Loucy (cell line): ENCODE data around the gene TAX1BP1.

ENCODE experiments used
- H2AFZ ChIP-seq: fragments of 200-600 bp; sonication (generic); 2 replicates; pipeline ENCODE4 v1.6.0; 2016; ENCODE audit warnings: antibody characterized with exemption, mild to moderate bottlenecking, low read length, moderate library complexity
- H3F3A ChIP-seq: fragments of 200-600 bp; 2 replicates; pipeline ENCODE4 v1.6.0; 2016; ENCODE audit warnings: antibody characterized with exemption, low read depth, mild to moderate bottlenecking
- H3K27me3 ChIP-seq: fragments of 200-600 bp; sonication (generic); 2 replicates; pipeline ENCODE4 v1.6.1; 2014; ENCODE audit warnings: low read length, mild to moderate bottlenecking; ENCODE audit not compliant: insufficient read depth, poor library complexity, severe bottlenecking
- H3K36me3 ChIP-seq: fragments of 200-600 bp; sonication (generic); 2 replicates; pipeline ENCODE4 v1.6.1; 2016; ENCODE audit warnings: low read length; ENCODE audit not compliant: insufficient read depth
- H3K4me1 ChIP-seq: fragments of 200-600 bp; sonication (generic); 2 replicates; pipeline ENCODE4 v1.5.1; 2014; ENCODE audit warnings: low read length, mild to moderate bottlenecking; ENCODE audit not compliant: insufficient read depth, poor library complexity, severe bottlenecking
- H3K4me2 ChIP-seq: fragments of 200-600 bp; sonication (generic); 2 replicates; pipeline ENCODE4 v1.6.0; 2014; ENCODE audit warnings: antibody characterized with exemption, low read length, low read depth, mild to moderate bottlenecking; ENCODE audit not compliant: poor library complexity, severe bottlenecking
- H3K4me3 ChIP-seq: fragments of 200-600 bp; sonication (generic); 2 replicates; pipeline ENCODE4 v1.5.1; 2014; ENCODE audit warnings: low read length, mild to moderate bottlenecking, mixed read lengths; ENCODE audit not compliant: poor library complexity, severe bottlenecking
- H3K79me2 ChIP-seq: fragments of 200-600 bp; sonication (generic); 2 replicates; pipeline ENCODE4 v1.6.1; 2014; ENCODE audit warnings: low read length; ENCODE audit not compliant: insufficient read depth
- H3K9ac ChIP-seq: fragments of 200-600 bp; sonication (generic); 2 replicates; pipeline ENCODE4 v1.6.0; 2014; ENCODE audit warnings: mild to moderate bottlenecking, low read depth, low read length, moderate library complexity; ENCODE audit not compliant: poor library complexity, severe bottlenecking
- H3K9me2 ChIP-seq: fragments of 200-600 bp; sonication (generic); replicated peaks from 2 replicates; pipeline ENCODE4 v1.6.1; 2016; ENCODE audit warnings: low read depth, low read length, mixed read lengths
- H3K9me3 ChIP-seq: fragments of 200-600 bp; sonication (generic); 2 replicates; pipeline ENCODE4 v1.6.1; 2014; ENCODE audit warnings: mild to moderate bottlenecking, antibody characterized with exemption, low read length, low read depth; ENCODE audit not compliant: insufficient read depth
- H4K20me1 ChIP-seq: fragments of 200-600 bp; sonication (generic); 2 replicates; pipeline ENCODE4 v1.6.0; 2014; ENCODE audit warnings: antibody characterized with exemption, low read length, mild to moderate bottlenecking; ENCODE audit not compliant: insufficient read depth, poor library complexity, severe bottlenecking
- CTCF ChIP-seq: fragments of 200-600 bp; sonication (generic); conservative IDR thresholded peaks from 2 replicates; pipeline ENCODE4 v1.5.1; 2014; ENCODE audit warnings: mild to moderate bottlenecking, antibody characterized with exemption, low read length
- EZH2phosphoT487 ChIP-seq: fragments of 200-600 bp; IDR thresholded peaks from 2 replicates; pipeline ENCODE4 v1.6.1; 2018; ENCODE audit warnings: antibody characterized with exemption, mild to moderate bottlenecking, moderate library complexity, borderline replicate concordance

TAX1BP1 gene

GRCh38 chr7:27842851-27843250, 102.9 kb downstream of the TAX1BP1 start:
- no peak overlapping the region for H2AFZ ChIP-seq
- no peak overlapping the region for H3K9ac ChIP-seq
- no peaks in the 10 kb centered on the region for H3K9me3 ChIP-seq
- no peaks in the 10 kb centered on the region for H4K20me1 ChIP-seq
- H3K9me2 ChIP-seq = no peaks in the 10 kb centered on the region
- no peak overlapping the region for H3K4me2 ChIP-seq
- H3K36me3 ChIP-seq = peaks cover 3% of the 10 kb centered on the region; the same call in 1 of the 2 replicates
- H3K4me1 ChIP-seq = peaks cover 12% of the 10 kb centered on the region
- no peaks in the 10 kb centered on the region for H3K27me3 ChIP-seq
- H3K4me3 ChIP-seq = no peak overlapping the region
- H3F3A ChIP-seq = no peaks in the 10 kb centered on the region
- no peaks in the 10 kb centered on the region for H3K79me2 ChIP-seq
- TF ChIP-seq CTCF = no peak
- TF ChIP-seq EZH2phosphoT487 = no peak

DNA sequence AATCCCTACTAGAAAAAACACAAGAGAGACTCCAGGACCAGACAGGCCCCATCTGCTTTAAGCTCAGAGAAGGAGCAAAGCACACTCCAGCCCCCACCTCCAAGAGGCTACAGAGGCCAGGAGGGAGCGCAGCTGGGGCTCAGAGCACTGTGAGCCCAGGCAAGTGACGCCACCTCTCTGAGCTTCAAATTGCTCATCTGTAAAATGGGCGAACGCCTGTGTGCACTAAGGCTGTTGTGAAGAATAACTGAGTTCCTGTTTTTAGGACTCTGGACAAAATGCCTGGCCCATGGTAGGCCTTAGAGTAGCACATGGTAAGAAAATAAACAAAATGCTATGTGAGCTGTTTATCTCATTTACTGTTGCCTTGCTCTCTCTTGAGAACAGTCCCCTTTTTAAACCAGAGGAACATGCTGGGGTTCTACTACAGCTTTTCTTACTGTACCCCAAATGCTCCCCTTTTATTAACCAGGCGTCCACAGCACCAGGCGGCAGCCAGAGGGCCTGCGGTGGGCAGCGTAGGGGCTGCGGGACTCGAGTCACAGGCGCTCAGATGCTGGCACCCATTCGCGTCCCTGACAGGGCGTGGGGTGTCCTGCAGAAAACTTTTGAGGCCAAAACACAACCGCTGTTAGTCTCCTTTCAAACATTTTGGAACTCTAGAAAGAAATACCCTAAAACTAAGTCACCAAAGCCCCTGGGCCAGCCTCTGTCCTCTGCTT, 103.8 kb downstream of the TAX1BP1 start:
- no peaks in the 10 kb centered on the region for H4K20me1 ChIP-seq
- no peaks in the 10 kb centered on the region for H3K27me3 ChIP-seq
- H3K9me2 ChIP-seq = no peaks in the 10 kb centered on the region
- no peaks in the 10 kb centered on the region for H3K9me3 ChIP-seq
- H3K4me2 ChIP-seq = no peak overlapping the region
- H2AFZ ChIP-seq = no peak overlapping the region
- no peak overlapping the region for H3K4me3 ChIP-seq
- H3F3A ChIP-seq = no peaks in the 10 kb centered on the region
- H3K9ac ChIP-seq = no peak overlapping the region
- peaks cover 10% of the 10 kb centered on the region for H3K4me1 ChIP-seq
- no peak for TF ChIP-seq EZH2phosphoT487
- no peak for TF ChIP-seq CTCF
- H3K36me3 ChIP-seq = no peaks in the 10 kb centered on the region; the same call in 1 of the 2 replicates
- H3K79me2 ChIP-seq = no peaks in the 10 kb centered on the region

- Histone ChIP-seq H3K4me2 (no peak overlapping the region), H4K20me1 (no peaks in the 10 kb centered on the region), H3K9me2 (no peaks in the 10 kb centered on the region), H3K9ac (no peak overlapping the region), H3K27me3 (no peaks in the 10 kb centered on the region), H2AFZ (no peak overlapping the region), H3F3A (no peaks in the 10 kb centered on the region), H3K4me3 (no peak overlapping the region), H3K79me2 (no peaks in the 10 kb centered on the region), H3K4me1 (no peaks in the 10 kb centered on the region), H3K9me3 (no peaks in the 10 kb centered on the region), H3K36me3 (no peaks in the 10 kb centered on the region)
- no peak for TF ChIP-seq CTCF
- TF ChIP-seq EZH2phosphoT487 = no peak
These were observed 106.4 kb downstream of the TAX1BP1 start for GRCh38 chr7:27846388-27846787.
